T-helper 2 cell treated with Interferon-gamma antibody and Interleukin-4, amounts not matched to agents 100 ng/mL and 5 ng/mL, for 36 hours (primary cell): ENCODE results near the gene PCDHA1. TPM values are rescaled to one million over a fixed set of nuclear protein-coding genes. Genes with fewer than 3 reads are reported as not detected.

Experiments used
- intact Hi-C: fragments of 100-400 bp; cut with micrococcal nuclease; formaldehyde crosslinking; loops from one replicate; pipeline ENCODE4 v1.15.1; 2023
- total RNA-seq: library from RNA; stranded (reverse); gene quantifications from 2 replicates; pipeline ENCODE4 v1.2.3, GENCODE V29; 2022

Gene PCDHA1
- total RNA-seq, 1 donor from 2014 or later: not detected

DNA sequence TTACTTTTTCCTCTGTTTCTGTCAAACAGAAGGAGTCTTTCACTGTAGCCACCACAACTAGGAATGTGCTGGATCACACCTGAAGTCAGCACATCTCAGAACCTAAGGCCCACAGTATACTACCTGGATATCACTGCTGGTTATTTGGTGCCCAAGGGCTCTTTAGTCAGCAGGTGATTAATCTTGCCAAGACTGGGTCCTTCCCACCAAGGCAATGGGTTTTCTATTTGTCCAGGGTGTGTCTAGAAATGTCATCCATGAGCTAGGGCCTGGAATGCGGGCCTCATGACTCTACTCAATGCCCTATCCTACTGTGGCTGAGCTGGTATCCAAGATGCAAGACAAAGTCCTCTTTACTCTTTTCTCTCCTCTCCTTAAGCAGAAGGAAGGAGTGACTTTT, 130.4 kb downstream of the PCDHA1 start:
- intact Hi-C loops: no loop called here

DNA sequence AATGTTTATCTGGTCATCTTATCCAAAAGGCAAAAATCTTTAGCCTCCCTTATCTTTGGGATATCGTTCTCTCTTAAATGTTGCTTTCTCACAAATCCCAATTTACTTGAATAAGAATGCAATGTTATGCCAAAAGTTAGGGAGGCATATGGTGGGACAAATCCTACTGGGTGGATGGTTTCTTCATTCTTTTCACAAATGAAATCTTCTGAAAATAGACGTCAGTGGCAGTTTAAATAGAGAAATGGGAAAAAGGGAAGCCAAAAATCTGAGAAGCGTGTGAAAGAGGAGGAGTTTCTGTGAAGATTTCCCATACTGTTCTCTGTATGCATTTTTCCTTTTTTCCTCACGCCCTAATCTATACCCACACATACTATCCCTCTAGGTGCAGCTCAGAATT, 137.7 kb downstream of the PCDHA1 start:
- intact Hi-C loops: no loop called here

DNA sequence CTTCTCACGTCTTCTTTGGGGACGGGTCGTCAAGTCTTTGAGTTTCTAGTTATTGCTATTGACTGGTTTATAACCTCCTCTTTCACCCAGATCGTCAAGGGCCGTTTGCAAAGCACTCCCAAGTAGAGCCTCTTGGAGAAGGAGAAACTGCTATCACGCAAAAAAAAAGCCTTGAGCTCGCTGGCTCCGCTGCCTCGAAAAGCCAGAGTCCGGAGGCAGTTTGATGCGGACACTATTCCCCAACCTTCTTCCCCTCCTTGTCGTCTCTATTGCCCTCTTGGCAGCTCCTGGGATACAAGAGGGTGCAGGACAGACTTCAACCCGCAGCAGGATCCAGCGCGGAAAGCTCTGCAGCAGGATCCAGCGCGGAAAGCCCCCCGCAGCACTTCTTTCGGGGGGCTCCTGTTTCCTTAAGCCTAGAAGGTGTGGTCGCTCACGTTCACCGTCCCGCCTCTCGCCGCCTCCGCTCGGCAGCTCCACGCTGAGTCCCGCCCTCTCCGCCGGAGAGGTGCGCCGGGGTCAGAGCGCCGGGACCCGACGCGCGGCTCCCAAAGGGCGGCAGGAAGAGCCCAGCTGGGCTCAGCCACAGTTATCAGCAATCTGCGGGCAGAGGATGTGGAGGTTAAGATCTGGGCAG, 140.0 kb downstream of the PCDHA1 start, which contains the start of gene PCDHAC1:
Gene PCDHAC1, plus strand, starts transcription at position 494 of the 637 bp plus-strand sequence. CDS start 594 bp downstream, outside the sequence.
- intact Hi-C loops: no loop called here

DNA sequence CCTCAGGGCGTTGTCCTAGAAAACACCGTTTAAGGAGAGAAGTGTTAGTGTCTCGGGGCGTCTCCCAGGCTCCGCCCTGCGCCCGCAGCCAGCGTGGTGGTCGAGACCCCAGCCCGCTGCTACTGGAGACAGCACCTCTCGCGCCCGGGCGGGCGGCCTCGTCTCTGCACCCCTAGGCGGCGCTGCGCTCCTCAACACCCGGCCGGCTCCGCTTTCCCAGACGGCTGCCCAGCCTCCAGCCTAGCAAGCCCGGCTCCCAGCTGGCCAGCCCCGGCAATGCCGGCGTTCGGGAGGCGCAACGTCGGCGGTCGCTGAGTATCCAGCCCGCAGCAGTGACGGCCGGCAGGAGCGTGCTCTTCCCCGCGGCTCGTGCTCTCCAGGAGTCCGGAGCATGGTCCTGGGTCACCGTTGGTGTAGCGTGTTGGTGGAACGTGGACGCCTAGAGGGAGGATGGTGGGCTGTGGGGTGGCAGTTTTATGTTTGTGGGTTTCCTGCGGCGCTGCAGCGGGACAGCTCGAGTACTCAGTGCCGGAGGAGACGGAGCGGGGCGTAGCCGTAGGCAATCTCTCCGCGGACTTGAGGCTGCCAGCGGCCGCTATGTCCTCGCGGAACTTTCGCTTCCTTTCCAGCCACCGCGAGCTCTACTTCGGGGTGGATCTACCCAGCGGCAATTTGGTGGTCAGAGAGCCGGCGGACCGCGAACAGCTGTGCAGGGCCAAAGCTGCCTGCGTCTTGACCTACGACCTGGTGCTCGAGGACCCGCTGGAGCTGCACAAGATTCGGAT, 140.7 kb downstream of the PCDHA1 start:
- intact Hi-C loops: no loop called here

DNA sequence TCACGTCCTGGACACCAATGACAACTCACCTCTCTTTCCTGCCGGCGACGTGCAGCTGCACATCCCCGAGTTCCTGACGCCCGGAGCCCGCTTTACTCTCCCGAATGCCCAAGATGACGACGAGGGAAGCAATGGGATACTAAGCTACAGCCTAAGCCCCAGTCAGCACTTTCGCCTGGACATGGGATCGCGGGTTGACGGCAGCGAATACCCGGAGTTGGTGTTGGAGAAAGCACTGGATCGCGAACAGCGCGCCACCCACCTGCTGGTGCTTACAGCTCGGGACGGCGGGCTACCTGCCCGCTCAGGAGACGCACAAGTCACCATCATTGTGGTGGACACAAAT, 141.3 kb downstream of the PCDHA1 start:
- intact Hi-C loops: no loop called here

DNA sequence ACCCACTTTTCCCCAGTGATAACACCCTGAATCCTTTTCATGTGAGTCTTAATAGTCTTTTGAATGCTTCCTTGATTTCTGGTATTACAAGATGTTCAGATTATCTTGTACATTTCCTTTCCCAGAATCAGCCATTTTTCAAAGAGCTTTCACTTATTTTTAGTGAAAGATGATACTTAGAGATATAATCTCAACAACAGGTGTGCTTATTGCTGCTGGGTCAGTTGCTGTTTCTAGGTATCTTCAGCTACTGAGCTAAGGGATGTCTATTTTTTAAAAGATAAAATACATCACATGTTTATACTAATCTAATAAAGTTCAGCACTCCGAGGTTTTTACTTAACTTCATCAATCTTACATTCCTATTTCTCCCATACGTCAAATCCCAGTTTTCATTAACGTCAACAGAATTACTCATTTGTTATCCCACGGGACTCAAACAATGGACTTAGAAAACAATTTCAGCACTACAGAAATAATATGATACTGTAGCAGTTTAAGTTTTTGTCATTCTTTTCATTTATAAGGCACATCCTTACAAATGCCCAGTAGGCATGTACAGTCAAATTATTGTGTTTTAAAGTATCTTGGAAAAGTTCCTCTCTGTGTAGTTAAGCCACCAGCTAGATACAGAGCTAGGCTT, 149.1 kb downstream of the PCDHA1 start:
- intact Hi-C loops: no loop called here

DNA sequence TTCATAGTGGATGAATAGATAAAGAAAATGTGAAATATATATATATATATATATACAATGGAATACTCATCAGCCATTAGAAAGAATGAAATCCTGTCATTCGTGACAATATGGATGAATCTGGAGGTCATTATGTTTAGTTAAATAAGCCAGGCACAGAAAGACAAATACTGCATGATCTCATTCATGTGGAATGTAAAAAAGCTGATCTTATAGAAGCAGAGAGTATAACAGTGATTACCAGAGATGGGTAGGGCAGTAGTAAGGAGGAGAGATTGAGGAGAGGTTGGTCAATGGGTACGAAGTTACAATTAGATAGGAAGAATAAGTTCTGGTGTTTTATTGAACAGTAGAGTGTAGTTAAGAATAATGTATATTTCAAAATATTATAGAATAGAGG, 160.6 kb downstream of the PCDHA1 start:
- intact Hi-C loops: no loop called here

DNA sequence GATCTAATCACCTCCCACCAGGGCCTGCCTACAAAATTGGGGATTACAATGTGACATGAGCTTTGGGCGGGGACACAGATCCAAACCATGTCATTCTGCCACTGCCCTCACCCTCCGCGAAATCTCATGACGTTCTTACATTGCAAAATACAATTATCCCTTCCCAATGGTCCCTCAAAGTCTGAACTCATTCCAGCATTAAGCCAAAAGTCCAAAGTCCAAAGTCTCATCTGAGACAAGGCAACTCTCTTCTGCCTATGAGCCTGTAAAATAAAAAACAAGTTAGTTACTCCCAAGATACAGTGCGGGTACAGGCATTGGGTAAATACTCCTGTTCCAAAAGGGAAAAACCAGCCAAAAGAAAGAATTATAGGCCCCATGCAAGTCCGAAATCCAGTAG, 165.7 kb downstream of the PCDHA1 start:
- intact Hi-C loops: no loop called here

DNA sequence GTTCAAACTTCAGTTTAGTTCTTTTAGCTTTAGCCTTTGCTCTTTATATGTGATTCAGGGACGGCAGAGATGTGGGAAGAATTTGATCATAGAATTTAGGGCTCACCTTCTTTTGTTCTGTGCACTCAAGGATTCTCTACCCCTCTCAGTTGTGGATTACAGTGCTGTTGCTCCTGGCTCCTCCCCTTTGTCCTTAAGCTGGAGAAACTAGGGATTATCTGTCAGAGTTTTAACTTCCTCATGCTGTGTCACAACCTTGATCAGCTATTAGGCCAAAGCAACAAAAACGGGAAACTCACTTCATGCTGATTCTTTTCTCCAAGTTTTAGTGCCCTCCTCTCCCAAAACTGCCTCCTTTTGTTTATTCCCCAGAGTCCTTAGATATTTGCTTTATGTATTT, 167.3 kb downstream of the PCDHA1 start:
- intact Hi-C loops: no loop called here

DNA sequence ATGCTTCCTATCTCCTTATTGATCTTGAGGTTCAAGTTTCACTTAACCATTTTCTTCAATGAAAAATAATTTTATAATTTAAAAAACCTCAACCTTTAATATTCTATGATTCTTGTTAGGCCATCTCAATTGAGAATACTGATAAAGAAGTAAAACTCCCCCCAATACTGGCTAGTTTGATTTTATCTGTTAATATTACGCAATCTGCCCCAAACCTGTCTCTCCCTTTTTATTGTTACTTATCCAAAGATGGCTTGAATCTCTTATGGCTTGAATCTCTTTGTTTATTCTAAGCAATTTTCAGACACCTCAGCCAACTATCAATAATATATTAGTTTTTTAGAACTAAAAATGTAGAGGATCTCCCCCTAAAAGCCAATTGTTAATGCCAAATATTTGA, 176.2 kb downstream of the PCDHA1 start:
- intact Hi-C loops: no loop called here

DNA sequence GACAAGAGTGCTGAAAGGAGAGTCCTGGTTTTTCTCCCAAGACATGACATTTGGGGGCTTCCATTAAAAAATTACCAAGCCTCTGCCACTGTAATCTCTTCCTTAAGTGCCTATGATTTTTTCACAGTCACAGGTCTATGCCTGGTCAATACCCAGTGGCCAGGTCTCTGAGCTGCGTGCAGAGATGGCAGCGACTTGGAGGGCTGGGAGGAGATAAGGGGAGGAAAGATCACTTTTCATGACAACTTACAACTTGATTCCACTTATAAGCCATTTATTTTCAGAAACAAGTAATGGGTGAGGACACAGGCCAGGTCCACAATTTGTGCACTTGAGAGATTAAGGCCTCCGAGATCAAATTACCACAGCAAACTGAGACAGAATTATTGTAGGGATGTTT, 178.4 kb downstream of the PCDHA1 start:
- intact Hi-C loops: no loop called here

DNA sequence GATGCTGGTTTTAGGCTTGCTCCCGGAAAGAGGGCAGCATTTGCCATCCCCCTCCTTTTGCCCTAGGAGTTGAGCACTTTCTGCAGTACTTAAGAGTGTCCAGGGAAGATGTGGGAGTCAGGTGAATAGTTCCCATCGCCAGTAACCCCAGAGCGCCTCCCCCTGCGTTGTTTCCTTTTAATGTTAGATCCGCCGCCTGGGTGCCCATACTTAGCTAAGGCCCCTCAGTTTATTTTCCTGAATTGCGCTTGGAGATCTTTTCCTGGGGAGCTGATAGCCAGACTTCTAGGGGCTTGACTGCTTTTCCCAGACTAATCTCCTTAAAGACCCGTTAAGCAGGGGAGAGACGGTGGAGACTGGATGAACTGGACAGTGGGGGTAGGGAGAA, 180.0 kb downstream of the PCDHA1 start:
- intact Hi-C loops: no loop called here

DNA sequence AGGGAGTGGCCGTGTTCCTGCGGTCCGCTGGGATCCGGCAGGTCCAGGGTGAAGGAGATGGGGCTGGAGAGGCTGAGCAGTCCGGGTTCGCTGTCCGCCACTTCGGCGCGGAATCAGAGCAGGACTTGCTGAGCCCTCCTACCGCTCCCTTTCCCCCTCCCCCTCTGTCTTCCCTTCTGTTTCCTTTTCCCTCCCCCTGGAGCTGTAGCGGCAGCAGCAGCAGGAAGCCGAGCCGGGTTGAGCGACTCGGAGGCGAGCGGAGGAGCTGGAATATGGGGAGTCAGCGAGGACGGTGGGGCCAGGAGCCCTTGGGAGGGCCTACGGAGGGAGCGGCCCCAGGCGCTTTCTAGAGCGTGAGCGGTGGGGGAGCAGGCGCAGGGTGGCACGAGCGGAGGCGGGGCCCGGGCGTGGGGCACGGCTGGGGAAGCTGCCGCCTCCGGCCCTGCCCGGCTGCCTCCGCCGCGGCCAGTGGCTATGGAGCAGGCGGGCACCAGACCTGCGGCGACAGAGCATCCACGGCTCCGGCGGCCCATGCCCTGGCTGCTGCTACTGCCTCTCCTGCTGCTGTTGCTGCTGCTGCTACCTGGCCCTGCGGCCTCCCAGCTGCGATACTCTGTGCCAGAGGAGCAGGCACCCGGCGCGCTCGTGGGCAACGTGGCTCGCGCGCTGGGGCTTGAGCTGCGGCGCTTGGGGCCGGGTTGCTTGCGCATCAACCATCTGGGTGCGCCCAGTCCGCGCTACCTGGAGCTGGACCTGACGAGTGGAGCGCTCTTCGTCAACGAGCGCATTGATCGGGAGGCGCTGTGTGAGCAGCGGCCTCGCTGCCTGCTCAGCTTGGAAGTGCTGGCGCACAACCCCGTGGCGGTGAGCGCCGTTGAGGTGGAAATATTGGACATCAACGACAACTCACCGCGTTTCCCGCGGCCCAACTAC, 180.6 kb downstream of the PCDHA1 start, which contains the start of gene PCDHAC2:
Gene PCDHAC2, plus strand, starts transcription at position 184 of the 933 bp plus-strand sequence. Its CDS starts 291 bp downstream, at position 475.
- intact Hi-C loops: no loop called here

DNA sequence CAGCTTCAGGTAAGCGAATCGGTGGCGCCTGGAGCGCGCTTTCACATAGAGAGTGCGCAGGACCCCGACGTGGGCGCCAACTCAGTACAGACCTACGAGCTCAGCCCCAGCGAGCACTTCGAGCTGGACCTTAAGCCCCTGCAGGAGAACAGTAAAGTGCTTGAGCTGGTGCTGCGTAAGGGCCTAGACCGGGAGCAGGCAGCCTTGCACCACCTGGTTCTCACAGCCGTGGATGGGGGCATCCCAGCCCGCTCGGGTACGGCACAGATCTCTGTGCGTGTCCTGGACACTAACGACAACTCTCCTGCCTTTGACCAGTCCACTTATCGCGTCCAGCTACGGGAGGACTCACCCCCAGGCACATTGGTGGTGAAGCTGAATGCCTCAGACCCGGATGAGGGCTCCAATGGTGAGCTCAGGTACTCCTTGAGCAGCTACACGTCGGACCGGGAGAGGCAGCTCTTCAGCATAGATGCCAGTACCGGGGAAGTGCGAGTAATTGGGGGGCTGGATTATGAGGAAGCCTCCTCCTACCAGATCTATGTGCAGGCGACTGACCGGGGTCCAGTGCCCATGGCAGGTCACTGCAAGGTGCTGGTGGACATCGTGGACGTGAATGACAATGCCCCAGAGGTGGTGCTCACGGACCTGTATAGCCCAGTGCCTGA, 181.4 kb downstream of the PCDHA1 start:
- intact Hi-C loops: no loop called here

DNA sequence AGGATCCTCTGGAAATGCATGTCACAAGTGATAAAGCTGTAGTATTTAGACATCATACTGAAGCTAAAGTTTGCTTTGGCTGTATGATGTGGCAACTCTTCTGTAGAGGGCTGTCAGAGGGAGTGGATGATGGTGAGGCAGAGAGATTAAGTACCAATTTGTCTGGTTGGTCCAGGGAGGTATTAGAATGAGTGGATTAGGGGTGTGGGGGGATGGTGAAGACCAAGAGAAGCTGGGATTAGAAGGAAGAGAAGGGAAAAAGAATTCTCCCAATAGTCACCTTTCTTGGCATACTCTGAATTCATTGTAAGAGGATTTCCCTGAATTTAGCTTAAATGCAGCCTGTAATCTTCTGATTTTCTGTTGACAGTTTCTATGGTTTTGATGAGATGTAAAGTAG, 183.9 kb downstream of the PCDHA1 start:
- intact Hi-C loops: no loop called here

DNA sequence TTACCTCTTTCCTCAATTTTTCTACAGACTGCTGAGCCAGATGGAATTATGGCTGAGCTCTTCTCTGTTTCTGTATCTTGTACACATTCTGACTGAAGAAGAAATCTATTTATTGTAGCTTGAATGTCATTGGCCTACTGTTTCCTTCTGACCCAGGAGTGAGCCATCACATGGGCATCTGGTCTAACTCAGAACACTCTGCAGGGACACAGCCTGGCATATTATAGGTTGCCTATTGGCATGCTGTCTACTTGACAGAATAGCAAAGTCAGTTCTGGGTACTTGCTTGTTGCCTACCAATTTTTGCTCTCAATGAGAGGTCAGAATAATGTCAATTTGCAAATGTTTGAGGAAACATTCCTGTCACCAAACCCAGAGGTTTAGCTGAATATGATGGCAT, 187.6 kb downstream of the PCDHA1 start:
- intact Hi-C loops: no loop called here

DNA sequence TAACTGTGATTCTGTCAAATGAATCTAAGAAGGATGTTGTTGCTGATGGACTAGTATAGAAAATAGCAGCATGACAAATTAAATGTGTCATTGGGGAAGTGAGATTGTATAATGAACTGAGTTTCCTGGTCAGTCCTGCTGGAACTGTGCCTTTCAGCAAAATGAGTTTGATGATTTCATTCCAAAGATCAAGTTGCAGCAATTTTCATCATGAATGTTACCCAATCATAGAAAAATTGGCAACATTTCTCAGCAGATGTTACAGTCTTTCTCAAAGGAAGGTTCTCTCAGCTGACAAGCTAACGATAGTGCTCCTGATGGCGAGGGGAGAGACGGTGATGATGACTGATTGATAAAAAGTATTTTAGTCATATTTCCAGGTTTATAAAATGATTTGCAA, 191.1 kb downstream of the PCDHA1 start:
- intact Hi-C loops: no loop called here

DNA sequence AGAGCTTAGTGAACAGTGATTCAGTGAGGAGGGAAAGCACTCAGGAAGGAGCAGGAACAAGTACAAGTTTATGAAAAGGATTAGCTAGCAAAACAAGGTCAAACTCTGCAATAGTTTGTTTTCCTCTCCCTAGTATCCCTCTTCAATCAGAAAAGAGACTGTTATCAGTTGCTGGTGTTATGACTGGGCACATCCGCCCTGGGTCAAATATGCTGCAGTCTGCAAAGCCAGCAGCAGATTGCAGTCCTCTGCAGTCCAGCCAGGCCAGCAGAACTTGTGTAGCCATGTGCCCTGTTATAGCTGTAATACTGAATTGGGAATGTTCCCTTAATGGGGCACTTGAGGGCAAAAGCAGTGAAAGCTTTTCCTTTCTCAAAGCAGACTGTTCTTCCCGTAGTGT, 192.3 kb downstream of the PCDHA1 start:
- intact Hi-C loops: no loop called here

DNA sequence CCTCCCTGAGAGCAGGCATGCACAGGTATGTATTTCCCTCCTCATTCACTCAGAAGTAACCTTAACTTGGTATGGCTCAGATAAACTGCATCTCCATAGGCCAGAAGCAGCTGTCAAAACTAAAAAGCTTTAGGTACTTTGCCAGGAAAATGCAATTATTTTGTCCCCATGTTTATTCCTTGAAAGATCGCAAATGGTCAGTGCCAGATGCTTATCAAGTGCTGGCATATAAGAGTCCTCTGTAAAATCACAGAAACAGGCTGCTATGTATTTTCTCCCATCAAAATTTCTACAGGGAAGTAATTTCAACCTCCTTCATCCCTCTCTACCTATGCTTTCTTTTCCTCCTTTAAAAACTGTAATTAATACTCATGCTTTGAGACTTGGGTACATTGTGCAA, 193.0 kb downstream of the PCDHA1 start:
- intact Hi-C loops: no loop called here

DNA sequence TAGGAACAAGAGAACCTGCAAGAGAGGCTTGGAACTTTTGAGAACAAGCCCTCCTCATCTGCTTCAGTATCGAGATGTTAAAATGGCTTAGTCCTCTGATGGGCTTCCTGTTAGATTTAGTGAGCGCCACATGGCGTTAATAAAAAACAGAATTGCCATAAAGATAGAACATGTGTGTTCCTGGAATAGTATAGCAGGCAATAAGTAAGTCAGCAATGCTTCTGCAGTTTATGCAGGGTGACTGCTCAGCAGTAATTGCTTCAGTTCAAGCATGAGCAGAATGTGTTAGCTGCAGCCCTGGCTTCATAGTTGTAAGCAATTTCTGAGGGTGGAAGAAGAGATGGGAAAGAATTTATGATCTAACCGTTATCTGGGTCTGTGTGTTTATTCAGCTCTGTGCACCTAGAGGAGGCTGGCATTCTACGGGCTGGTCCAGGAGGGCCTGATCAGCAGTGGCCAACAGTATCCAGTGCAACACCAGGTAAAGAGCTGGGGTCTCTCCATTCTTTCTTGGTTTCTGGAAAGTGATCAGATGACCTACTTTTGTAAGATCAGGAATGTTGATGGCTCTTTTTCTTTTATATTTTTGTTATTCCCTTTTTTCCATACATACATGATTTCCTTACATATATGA, 196.3 kb downstream of the PCDHA1 start:
- intact Hi-C loops: no loop called here
